Nephron (organoid): ENCODE data around the gene CCDC192.

Source experiments
- H3K27ac Mint-ChIP-seq, 3 experiments: 2 replicates each; pipeline ENCODE4 v1.8.0; 2020; ENCODE audit warnings: mixed read lengths in 3 of 3, mild to moderate bottlenecking in 2 of 3, moderate library complexity in 1 of 3
- H3K27me3 Mint-ChIP-seq: 2 replicates; pipeline ENCODE4 v1.8.0; 2021; ENCODE audit warnings: low read depth, mild to moderate bottlenecking, moderate library complexity, mixed read lengths
- H3K36me3 Mint-ChIP-seq: 2 replicates; pipeline ENCODE4 v1.8.0; 2020; ENCODE audit warnings: low read depth, mixed read lengths
- H3K4me1 Mint-ChIP-seq: 2 replicates; pipeline ENCODE4 v1.8.0; 2020; ENCODE audit warnings: mixed read lengths
- H3K4me3 Mint-ChIP-seq, 3 experiments: 2 replicates each; pipeline ENCODE4 v1.8.0; 2020; ENCODE audit warnings: mild to moderate bottlenecking in 3 of 3, mixed read lengths in 3 of 3, moderate library complexity in 2 of 3
- H3K9me3 Mint-ChIP-seq: 2 replicates; pipeline ENCODE4 v1.8.0; 2020; ENCODE audit warnings: mixed read lengths
- CTCF ChIP-seq, 3 experiments: fragments of 200-600 bp; sonication (generic); IDR thresholded peaks; one replicate each; pipeline ENCODE4 v1.5.0; 2021; ENCODE audit warnings: antibody characterized with exemption in 3 of 3; ENCODE audit not compliant: unreplicated experiment in 3 of 3

CCDC192 gene

GRCh38 chr5:127958421-127959011, 255.3 kb downstream of the CCDC192 start:
- Mint-ChIP-seq H3K27me3 (no peaks in the 10 kb centered on the region), H3K27ac (peak overlapping the region; percentile 38 to 80 (median 43)), H3K4me1 (peaks cover 31% of the 10 kb centered on the region), H3K4me3 (no peak overlapping the region), H3K36me3 (peaks cover 20% of the 10 kb centered on the region), H3K9me3 (no peaks in the 10 kb centered on the region)
- TF ChIP-seq CTCF (IDR thresholded peaks at IDR 0.05; ENCODE audit: unreplicated experiment in 3 of 3) = no peak

- no peak for TF ChIP-seq CTCF (IDR thresholded peaks at IDR 0.05; ENCODE audit: unreplicated experiment in 3 of 3)
- H3K27ac Mint-ChIP-seq = peak overlapping the region; percentile 38 to 80 (median 43)
- H3K27me3 Mint-ChIP-seq = no peaks in the 10 kb centered on the region
- H3K4me1 Mint-ChIP-seq = peaks cover 31% of the 10 kb centered on the region
- H3K9me3 Mint-ChIP-seq = peaks cover 4% of the 10 kb centered on the region
- H3K4me3 Mint-ChIP-seq = no peak overlapping the region
- peaks cover 22% of the 10 kb centered on the region for H3K36me3 Mint-ChIP-seq
Observed at GRCh38 chr5:127959152-127959764, 256.1 kb downstream of the CCDC192 start.

- Mint-ChIP-seq H3K4me3 (no peak overlapping the region), H3K36me3 (peaks cover 22% of the 10 kb centered on the region), H3K9me3 (peaks cover 6% of the 10 kb centered on the region), H3K4me1 (peaks cover 31% of the 10 kb centered on the region), H3K27ac (peak overlapping the region in 2 of 3 experiments; percentile 22), H3K27me3 (no peaks in the 10 kb centered on the region)
- no peak for TF ChIP-seq CTCF (IDR thresholded peaks at IDR 0.05; ENCODE audit: unreplicated experiment in 3 of 3)
Observed at GRCh38 chr5:127960270-127960691, 257.1 kb downstream of the CCDC192 start.

GRCh38 chr5:127961006-127961762, 258.0 kb downstream of the CCDC192 start:
- H3K27ac Mint-ChIP-seq = no peak overlapping the region
- peaks cover 6% of the 10 kb centered on the region for H3K9me3 Mint-ChIP-seq
- TF ChIP-seq CTCF (IDR thresholded peaks at IDR 0.05; ENCODE audit: unreplicated experiment in 3 of 3) = no peak
- H3K36me3 Mint-ChIP-seq = peaks cover 22% of the 10 kb centered on the region
- H3K4me3 Mint-ChIP-seq = no peak overlapping the region
- H3K4me1 Mint-ChIP-seq = peaks cover 31% of the 10 kb centered on the region
- H3K27me3 Mint-ChIP-seq = no peaks in the 10 kb centered on the region

- Mint-ChIP-seq H3K27me3 (no peaks in the 10 kb centered on the region), H3K36me3 (peaks cover 28% of the 10 kb centered on the region), H3K4me1 (peaks cover 31% of the 10 kb centered on the region), H3K9me3 (peaks cover 8% of the 10 kb centered on the region), H3K27ac (no peak overlapping the region), H3K4me3 (no peak overlapping the region)
- TF ChIP-seq CTCF (IDR thresholded peaks at IDR 0.05; ENCODE audit: unreplicated experiment in 3 of 3) = no peak
Observed at GRCh38 chr5:127961763-127962145, 258.6 kb downstream of the CCDC192 start.
